ENCODE results near the gene PCP4L1.

DNA sequence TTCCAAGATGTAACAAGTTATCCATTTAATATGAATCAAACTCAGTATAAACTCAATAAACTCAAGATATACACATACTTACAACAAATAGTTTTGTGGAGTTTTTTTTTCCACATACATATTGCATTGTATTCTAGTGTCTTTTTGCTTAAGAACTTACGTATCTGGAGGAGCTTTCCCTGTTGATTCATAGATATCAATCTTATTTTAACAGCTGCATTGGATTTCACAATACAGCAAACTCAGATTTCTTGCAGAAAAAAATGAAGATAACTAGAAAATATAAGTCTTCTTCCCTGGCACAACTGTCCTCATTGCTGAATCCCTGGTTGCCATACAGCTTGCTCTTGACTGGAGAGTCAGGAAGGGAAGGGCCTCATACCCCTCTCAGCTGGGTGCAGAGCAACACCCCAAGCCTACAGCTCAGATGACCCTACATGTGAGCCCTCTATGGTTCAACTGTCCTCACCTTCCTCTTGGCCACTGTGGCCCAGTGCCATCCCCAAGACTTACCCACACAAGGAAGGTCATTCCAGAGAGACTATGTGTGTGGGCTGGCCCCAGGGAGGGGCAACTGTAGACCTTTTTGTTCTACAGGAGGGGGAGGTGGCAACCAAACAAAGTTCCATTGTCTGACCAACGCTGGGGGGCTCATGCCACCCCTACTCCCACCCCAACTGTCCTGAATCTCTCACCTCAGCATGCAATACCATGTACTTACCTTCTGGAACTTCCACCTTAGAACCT, 49.5 kb downstream of the PCP4L1 start:
- TF ChIP-seq, protein P1, sequence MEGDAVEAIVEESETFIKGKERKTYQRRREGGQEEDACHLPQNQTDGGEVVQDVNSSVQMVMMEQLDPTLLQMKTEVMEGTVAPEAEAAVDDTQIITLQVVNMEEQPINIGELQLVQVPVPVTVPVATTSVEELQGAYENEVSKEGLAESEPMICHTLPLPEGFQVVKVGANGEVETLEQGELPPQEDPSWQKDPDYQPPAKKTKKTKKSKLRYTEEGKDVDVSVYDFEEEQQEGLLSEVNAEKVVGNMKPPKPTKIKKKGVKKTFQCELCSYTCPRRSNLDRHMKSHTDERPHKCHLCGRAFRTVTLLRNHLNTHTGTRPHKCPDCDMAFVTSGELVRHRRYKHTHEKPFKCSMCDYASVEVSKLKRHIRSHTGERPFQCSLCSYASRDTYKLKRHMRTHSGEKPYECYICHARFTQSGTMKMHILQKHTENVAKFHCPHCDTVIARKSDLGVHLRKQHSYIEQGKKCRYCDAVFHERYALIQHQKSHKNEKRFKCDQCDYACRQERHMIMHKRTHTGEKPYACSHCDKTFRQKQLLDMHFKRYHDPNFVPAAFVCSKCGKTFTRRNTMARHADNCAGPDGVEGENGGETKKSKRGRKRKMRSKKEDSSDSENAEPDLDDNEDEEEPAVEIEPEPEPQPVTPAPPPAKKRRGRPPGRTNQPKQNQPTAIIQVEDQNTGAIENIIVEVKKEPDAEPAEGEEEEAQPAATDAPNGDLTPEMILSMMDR (conservative IDR thresholded peaks at IDR 0.05): no peak
- no peak for TF ChIP-seq EZH2 (IDR thresholded peaks at IDR 0.05; ENCODE audit: low read depth)

Measured in PC-9 (cell line).